C4-2B (cell line): Measurements from ENCODE around the gene RNF6.

Experiments
- ZFX ChIP-seq: fragments of 450-650 bp; IDR thresholded peaks from 2 replicates; pipeline ENCODE4 v1.6.1; 2017
- TF ChIP-seq, protein P1 (sequence below): fragments of 450-650 bp; conservative IDR thresholded peaks from 2 replicates; pipeline ENCODE4 v1.5.1; 2017; ENCODE audit warnings: mild to moderate bottlenecking

DNA sequence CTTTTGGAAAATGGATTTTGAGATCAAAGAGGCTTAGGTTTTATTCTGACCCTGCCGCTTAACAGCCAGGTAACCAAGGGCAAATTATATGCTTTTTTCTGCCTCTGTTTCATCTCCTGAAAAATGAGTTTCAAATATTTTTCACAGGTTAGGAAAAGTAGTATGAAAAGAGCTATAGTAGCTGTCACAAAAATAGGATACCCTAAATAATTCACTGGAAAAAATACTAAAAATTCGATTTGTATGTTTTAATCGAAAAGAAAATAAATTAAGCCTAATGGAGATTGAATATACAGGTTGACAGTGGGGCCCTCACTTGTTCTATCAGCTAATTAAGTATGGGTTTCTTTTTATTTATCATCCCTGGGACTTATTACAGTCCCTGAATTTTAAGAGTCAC lies 58.3 kb downstream of the RNF6 start:
- TF ChIP-seq, protein P1, sequence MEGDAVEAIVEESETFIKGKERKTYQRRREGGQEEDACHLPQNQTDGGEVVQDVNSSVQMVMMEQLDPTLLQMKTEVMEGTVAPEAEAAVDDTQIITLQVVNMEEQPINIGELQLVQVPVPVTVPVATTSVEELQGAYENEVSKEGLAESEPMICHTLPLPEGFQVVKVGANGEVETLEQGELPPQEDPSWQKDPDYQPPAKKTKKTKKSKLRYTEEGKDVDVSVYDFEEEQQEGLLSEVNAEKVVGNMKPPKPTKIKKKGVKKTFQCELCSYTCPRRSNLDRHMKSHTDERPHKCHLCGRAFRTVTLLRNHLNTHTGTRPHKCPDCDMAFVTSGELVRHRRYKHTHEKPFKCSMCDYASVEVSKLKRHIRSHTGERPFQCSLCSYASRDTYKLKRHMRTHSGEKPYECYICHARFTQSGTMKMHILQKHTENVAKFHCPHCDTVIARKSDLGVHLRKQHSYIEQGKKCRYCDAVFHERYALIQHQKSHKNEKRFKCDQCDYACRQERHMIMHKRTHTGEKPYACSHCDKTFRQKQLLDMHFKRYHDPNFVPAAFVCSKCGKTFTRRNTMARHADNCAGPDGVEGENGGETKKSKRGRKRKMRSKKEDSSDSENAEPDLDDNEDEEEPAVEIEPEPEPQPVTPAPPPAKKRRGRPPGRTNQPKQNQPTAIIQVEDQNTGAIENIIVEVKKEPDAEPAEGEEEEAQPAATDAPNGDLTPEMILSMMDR: no peak
- TF ChIP-seq ZFX: no peak
